Endothelial cell of umbilical vein (primary cell): ENCODE data around the gene THSD7B. TPM values are rescaled to one million over a fixed set of nuclear protein-coding genes. Genes with fewer than 3 reads are reported as not detected.

Source experiments
- BruUV-seq: library from RNA; stranded (reverse); fragments of 400-500 nt; replicated peaks from 2 replicates; lab custom pipeline; 2021; lab: Mats Ljungman, UMichigan
- CTCF ChIA-PET: fragments of 300-600, 350-600 bp; sonication (Branson Sonifier 250); formaldehyde crosslinking; loops from one replicate; lab custom pipeline; 2021; ENCODE audit warnings: antibody characterized with exemption, inconsistent platforms; lab: Charles Lee
- POLR2A ChIA-PET: fragments of 300-600, 350-600 bp; sonication (Branson Sonifier 250); formaldehyde crosslinking; loops from one replicate; lab custom pipeline; 2021; ENCODE audit warnings: antibody characterized with exemption, inconsistent platforms; lab: Charles Lee
- DNase-seq: peaks from one replicate; pipeline ENCODE4 v3.0.0-alpha.2; 2011; ENCODE audit warnings: low read depth, low spot score
- FAIRE-seq: peaks from 2 replicates; lab custom pipeline; 2011; peaks lifted over from hg19 to GRCh38; lab: Jason Lieb, UNC
- H2AFZ ChIP-seq: 2 replicates; pipeline ENCODE4 v1.6.0; 2012; ENCODE audit warnings: low read depth, low read length, control low read depth, inconsistent platforms
- H3K27ac ChIP-seq: 2 replicates; pipeline ENCODE4 v1.5.1; 2011; ENCODE audit warnings: low read depth, mild to moderate bottlenecking, control low read depth, low read length, moderate library complexity; ENCODE audit not compliant: insufficient read depth
- H3K27me3 ChIP-seq, 2 experiments: 2 replicates each; pipeline versions ENCODE4 v1.6.0 to v1.6.1; 2011; ENCODE audit warnings: low read length in 2 of 2, mixed read lengths in 1 of 2; ENCODE audit not compliant: control insufficient read depth in 2 of 2, insufficient read depth in 2 of 2
- H3K36me3 ChIP-seq, 2 experiments: 2 replicates in 1 of 2; 3 replicates in 1 of 2; pipeline ENCODE4 v1.5.1; 2011; ENCODE audit warnings: low read length in 2 of 2, mild to moderate bottlenecking in 1 of 2, moderate library complexity in 1 of 2; ENCODE audit not compliant: control insufficient read depth in 2 of 2, insufficient read depth in 2 of 2; ENCODE audit errors: extremely low read depth in 1 of 2
- H3K4me1 ChIP-seq: 3 replicates; pipeline ENCODE4 v1.5.1; 2011; ENCODE audit warnings: mild to moderate bottlenecking, low read length; ENCODE audit not compliant: control insufficient read depth, insufficient read depth; ENCODE audit errors: extremely low read depth
- H3K4me2 ChIP-seq: 2 replicates; pipeline ENCODE4 v1.6.1; 2011; ENCODE audit warnings: low read length, control low read depth, mixed read lengths; ENCODE audit not compliant: insufficient read depth
- H3K4me3 ChIP-seq, 3 experiments: fragments of 200-600 bp in 1 of 3; sonication (generic), shearing (Covaris generic) in 1 of 3; replicated peaks in 1 of 3; 2 replicates each; pipeline ENCODE4 v1.5.1; 2011 to 2016; ENCODE audit warnings: control low read depth in 3 of 3, low read length in 3 of 3, mild to moderate bottlenecking in 2 of 3, inconsistent platforms in 1 of 3, low read depth in 1 of 3, moderate library complexity in 1 of 3; ENCODE audit not compliant: insufficient read depth in 1 of 3
- H3K79me2 ChIP-seq: 2 replicates; pipeline ENCODE4 v1.6.0; 2012; ENCODE audit warnings: low read length, inconsistent platforms; ENCODE audit not compliant: control insufficient read depth, insufficient read depth
- H3K9ac ChIP-seq: replicated peaks from 2 replicates; pipeline ENCODE3; 2011; ENCODE audit warnings: low read length, control low read depth; ENCODE audit not compliant: insufficient read depth; ENCODE audit errors: extremely low read depth
- H3K9me1 ChIP-seq: replicated peaks from 3 replicates; pipeline ENCODE4 v1.6.0; 2011; ENCODE audit warnings: mild to moderate bottlenecking, low read length; ENCODE audit not compliant: control insufficient read depth, insufficient read depth; ENCODE audit errors: extremely low read depth
- H3K9me3 ChIP-seq: replicated peaks from 2 replicates; pipeline ENCODE4 v1.5.1; 2012; ENCODE audit warnings: low read length, inconsistent platforms; ENCODE audit not compliant: control insufficient read depth, insufficient read depth
- H4K20me1 ChIP-seq: replicated peaks from 2 replicates; pipeline ENCODE3; 2011; ENCODE audit warnings: mild to moderate bottlenecking, low read length; ENCODE audit not compliant: control insufficient read depth, insufficient read depth; ENCODE audit errors: extremely low read depth
- CTCF ChIP-seq, 2 donors: IDR thresholded peaks; 1 replicate in 1 of 2; 2 replicates in 1 of 2; pipeline ENCODE4 v1.5.1; 2011; ENCODE audit warnings: low read length in 2 of 2, mild to moderate bottlenecking in 2 of 2, moderate library complexity in 2 of 2, control low read depth in 1 of 2, inconsistent platforms in 1 of 2, low read depth in 1 of 2; ENCODE audit not compliant: insufficient read depth in 1 of 2; ENCODE audit errors: extremely low read depth in 1 of 2
- EZH2 ChIP-seq: IDR thresholded peaks from 2 replicates; pipeline ENCODE4 v1.6.1; 2012; ENCODE audit warnings: borderline replicate concordance, low read depth, mild to moderate bottlenecking, moderate library complexity, low read length, inconsistent platforms; ENCODE audit not compliant: severe bottlenecking
- FOS ChIP-seq: IDR thresholded peaks from 2 replicates; pipeline ENCODE4 v1.6.1; 2011; ENCODE audit warnings: mild to moderate bottlenecking, low read length, moderate library complexity, borderline replicate concordance; ENCODE audit not compliant: insufficient read depth
- GATA2 ChIP-seq: IDR thresholded peaks from 2 replicates; pipeline ENCODE4 v1.7.0; 2011; ENCODE audit warnings: low read depth, mild to moderate bottlenecking, moderate library complexity, mixed read lengths, low read length; ENCODE audit not compliant: insufficient read length, insufficient read depth
- JUN ChIP-seq: IDR thresholded peaks from 2 replicates; pipeline ENCODE4 v1.6.1; 2011; ENCODE audit warnings: borderline replicate concordance, low read depth; ENCODE audit not compliant: insufficient read length, insufficient read depth
- MYC ChIP-seq: IDR thresholded peaks from one replicate; pipeline ENCODE4 v1.6.1; 2011; ENCODE audit warnings: mild to moderate bottlenecking, low read depth, low read length
- POLR2A ChIP-seq: IDR thresholded peaks from 2 replicates; pipeline ENCODE4 v1.6.1; 2012; ENCODE audit warnings: low read depth, mild to moderate bottlenecking, control low read depth, low read length
- POLR2AphosphoS5 ChIP-seq: IDR thresholded peaks from 2 replicates; pipeline ENCODE4 v1.6.1; 2012; ENCODE audit warnings: low read depth, mild to moderate bottlenecking, control low read depth, low read length, moderate library complexity; ENCODE audit not compliant: insufficient read depth
- dilution Hi-C: fragments of 300-500 bp; cut with MboI; formaldehyde crosslinking; loops from one replicate; pipeline ENCODE4 v1.15.0; 2019; ENCODE audit warnings: low sequenced_read_pairs; ENCODE audit not compliant: extremely low pct_ligation_motif_present
- intact Hi-C: fragments of 100-400 bp; cut with micrococcal nuclease; formaldehyde crosslinking; loops from one replicate; pipeline ENCODE4 v1.10.0; 2022
- polyA plus RNA-seq, 4 experiments: library from polyadenylated mRNA; depleted of rRNA in 3 of 4; stranded (reverse) in 3 of 4; unstranded in 1 of 4; fragments of >200 nt; gene quantifications; 2 replicates each; pipeline versions ENCODE4 v1.2.1 to v1.2.3, GENCODE V29; 2011 to 2012; ENCODE audit warnings: missing spikeins in 1 of 4
- total RNA-seq: library from RNA; stranded (reverse); gene quantifications from 2 replicates; pipeline ENCODE4 v1.2.3, GENCODE V29; 2021

THSD7B gene
- total and polyA plus RNA-seq, 2 donors (not counting 3 experiments of a cell fraction or from before 2014, with no cell fraction given): 0.04 TPM; not detected in 1

- H2AFZ ChIP-seq: no peak overlapping the region
- no peaks in the 10 kb centered on the region for H3K79me2 ChIP-seq
- no peaks in the 10 kb centered on the region for H4K20me1 ChIP-seq
- FAIRE-seq (no peak), DNase-seq (no peak)
- TF ChIP-seq EZH2 (no peak), CTCF (IDR thresholded peaks at IDR 0.05; ENCODE audit: extremely low read depth in 1 of 2, insufficient read depth in 1 of 2, low read depth in 1 of 2, low read length in 2 of 2) (no peak), MYC (no peak), POLR2A (no peak), JUN (no peak), GATA2 (no peak), FOS (no peak), POLR2AphosphoS5 (no peak)
- intact Hi-C loops: no loop called here
- H3K4me2 ChIP-seq: no peak overlapping the region
- dilution Hi-C loops: no loop called here
- no peaks in the 10 kb centered on the region for H3K9me1 ChIP-seq
- H3K9me3 ChIP-seq: peaks cover 3% of the 10 kb centered on the region
- no TSS peak for BruUV-seq
- no peaks in the 10 kb centered on the region for H3K36me3 ChIP-seq
- H3K27ac ChIP-seq: no peak overlapping the region
- H3K9ac ChIP-seq: no peak overlapping the region
- POLR2A ChIA-PET: no interaction called here
- CTCF ChIA-PET: no interaction called here
- H3K27me3 ChIP-seq: no peaks in the 10 kb centered on the region
- H3K4me3 ChIP-seq: no peak overlapping the region
- no peaks in the 10 kb centered on the region for H3K4me1 ChIP-seq
Observed at GRCh38 chr2:137255345-137255744, 490.0 kb downstream of the THSD7B start.
